ENCODE measurements around the gene SNCB.

The SNCB gene
- total RNA-seq = 0 to 0.24 (median 0) reads per million in 18 experiments

GRCh38 chr5:176629853-176630680 lies at the start of gene SNCB, which contains the start of gene EIF4E1B:
TSS of gene SNCB (minus strand) at chr5:176630534. CDS start at chr5:176629654, 880 bp downstream.
TSS of gene EIF4E1B (plus strand) at chr5:176630675. CDS start at chr5:176642788, 12,113 bp downstream.
- peak in 1 of 2 donors; percentile 10 for DNase-seq

GRCh38 chr5:176679365-176680225 lies 49.3 kb upstream of the SNCB start:
- no peak for DNase-seq

- DNase-seq = no peak
These were observed 48.2 kb upstream of the SNCB start for GRCh38 chr5:176678584-176678983.

- no peak for DNase-seq
These were observed 47.0 kb upstream of the SNCB start for GRCh38 chr5:176677209-176677939.

- DNase-seq = no peak
These were observed 46.1 kb upstream of the SNCB start for GRCh38 chr5:176676361-176676824.

- no peak for DNase-seq
These were observed 45.5 kb upstream of the SNCB start for GRCh38 chr5:176675676-176676360.

GRCh38 chr5:176674799-176675198 lies 44.5 kb upstream of the SNCB start:
- no peak for DNase-seq

- no peak for DNase-seq
These were observed 43.6 kb upstream of the SNCB start for GRCh38 chr5:176673651-176674583.

- DNase-seq = no peak
These were observed 41.8 kb upstream of the SNCB start for GRCh38 chr5:176671890-176672747.

- no peak for DNase-seq
These were observed 41.1 kb upstream of the SNCB start for GRCh38 chr5:176671399-176671798.

GRCh38 chr5:176670449-176670848 lies 40.1 kb upstream of the SNCB start:
- DNase-seq = no peak

- DNase-seq = no peak
These were observed 37.3 kb upstream of the SNCB start for GRCh38 chr5:176667637-176668036.

- no peak for DNase-seq
These were observed 35.2 kb upstream of the SNCB start for GRCh38 chr5:176665517-176665916.

GRCh38 chr5:176664886-176665285 lies 34.6 kb upstream of the SNCB start:
- no peak for DNase-seq

- DNase-seq = no peak
These were observed 34.1 kb upstream of the SNCB start for GRCh38 chr5:176664479-176664878.

GRCh38 chr5:176663566-176663965 lies 33.2 kb upstream of the SNCB start:
- DNase-seq = no peak

- no peak for DNase-seq
These were observed 32.3 kb upstream of the SNCB start for GRCh38 chr5:176662371-176663333.

- no peak for DNase-seq
These were observed 31.3 kb upstream of the SNCB start for GRCh38 chr5:176661676-176662075.
